Measurements from ENCODE around the gene EML1. TPM values are rescaled to one million over a fixed set of nuclear protein-coding genes. Genes with fewer than 3 reads are reported as not detected.

The EML1 gene
- total RNA-seq, 1 donor from 2014 or later, result 24.1 TPM

DNA sequence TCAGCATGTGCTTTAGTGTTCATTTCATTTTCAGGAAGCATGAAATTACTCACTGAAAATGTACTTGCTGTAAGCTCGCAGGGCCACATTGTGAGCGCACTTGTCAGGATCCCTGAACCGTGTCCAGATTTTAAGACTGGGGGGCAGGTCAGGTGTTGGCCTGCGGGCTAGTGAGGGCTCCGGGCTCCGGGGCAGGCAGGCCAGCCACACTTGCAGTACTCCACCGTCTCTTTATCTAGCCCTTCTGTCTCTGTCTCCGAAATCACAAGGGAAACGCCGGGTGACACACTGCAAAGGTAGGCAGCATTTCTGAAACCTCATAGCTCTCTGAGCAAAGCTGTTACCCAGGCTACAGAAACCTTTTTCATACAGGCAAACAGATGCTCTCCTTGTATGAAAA is 98.7 kb downstream of the EML1 start:
- no peak for DNase-seq (ENCODE audit: low read depth)

DNA sequence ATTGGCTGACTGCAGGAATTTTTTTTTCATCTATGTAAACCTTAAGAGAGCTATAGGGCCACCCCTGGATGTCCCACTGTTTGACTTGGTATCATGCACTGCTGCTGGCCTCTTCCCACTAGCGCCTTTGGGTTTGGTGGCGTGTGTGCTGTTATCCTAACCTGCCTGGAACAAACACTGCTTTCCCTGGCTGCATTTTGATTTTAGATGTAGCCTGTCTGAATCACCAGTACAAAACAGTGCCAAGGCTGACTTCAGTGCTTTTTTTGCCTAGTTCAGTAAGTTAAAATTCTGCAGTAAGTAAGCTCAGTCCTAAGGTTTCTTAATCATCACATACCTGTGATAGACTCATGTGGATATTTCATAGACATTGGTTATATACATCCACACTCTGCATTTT is 99.2 kb downstream of the EML1 start:
- no peak for DNase-seq (ENCODE audit: low read depth)

DNA sequence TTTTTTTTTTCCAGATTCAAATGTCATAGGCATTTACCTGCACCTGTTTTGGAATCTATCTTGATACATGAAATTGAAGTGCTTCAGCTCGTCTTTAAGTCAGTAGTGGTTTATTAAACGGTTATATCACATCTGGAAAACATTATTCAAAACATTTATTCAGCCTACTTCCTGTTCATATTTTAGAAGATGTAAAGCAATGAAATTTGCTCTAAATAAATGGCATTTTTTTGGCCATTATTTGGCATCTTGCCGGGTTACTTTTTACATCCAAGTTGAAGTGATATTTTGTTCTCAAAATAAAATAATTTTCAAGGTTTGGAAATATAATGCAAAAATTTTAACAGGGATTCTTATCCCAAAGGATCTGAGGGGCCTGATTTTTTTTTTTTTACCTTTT is 103.1 kb downstream of the EML1 start:
- DNase-seq (ENCODE audit: low read depth), result no peak

DNA sequence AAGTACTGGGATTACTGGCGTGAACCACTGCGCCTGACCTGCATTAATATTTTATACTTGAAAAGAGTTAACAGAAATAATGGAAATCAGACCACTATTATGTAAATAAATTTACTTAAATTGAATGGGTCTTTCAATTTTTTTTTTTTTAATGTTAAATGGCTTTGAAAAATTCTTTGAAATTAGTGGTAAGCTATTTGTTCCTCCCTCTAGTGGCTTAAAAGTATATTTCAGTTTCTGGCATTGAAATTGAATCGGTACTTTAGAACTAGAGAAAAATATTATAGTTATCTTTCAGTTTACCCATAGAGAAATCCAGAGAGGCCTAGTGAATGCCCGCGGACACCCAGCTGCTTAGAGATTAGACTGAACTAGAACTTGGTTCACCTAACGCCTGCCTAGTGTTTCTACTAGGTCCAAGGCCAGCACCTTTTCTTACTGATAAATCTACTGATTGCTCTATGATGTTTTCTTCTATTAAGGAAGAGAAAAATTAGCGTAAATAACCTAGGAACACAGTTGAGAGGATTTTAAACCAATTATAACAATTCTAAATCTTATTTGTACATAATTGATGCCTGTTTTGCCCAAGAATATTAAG is 106.5 kb downstream of the EML1 start:
- peak; percentile 33 for DNase-seq (ENCODE audit: low read depth)

DNA sequence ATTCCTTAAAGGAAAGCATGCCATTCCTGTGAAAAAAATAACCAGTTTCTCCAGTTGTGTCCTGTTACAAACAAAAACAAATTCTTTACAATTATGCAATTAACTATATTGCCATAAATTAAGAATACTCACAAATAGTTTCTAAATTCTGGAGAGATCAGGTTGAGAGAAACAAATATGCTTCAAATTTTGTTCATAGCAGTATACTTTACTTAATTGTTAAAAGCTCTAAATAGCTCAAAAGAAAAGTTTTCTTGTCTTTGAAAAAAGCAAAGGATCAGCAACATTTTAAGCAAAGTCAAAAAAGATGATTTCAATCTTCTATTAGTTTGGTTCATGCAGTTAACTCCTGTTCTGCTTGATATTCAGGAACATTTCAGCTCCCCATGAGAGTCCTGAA is 109.7 kb downstream of the EML1 start:
- no peak for DNase-seq (ENCODE audit: low read depth)

DNA sequence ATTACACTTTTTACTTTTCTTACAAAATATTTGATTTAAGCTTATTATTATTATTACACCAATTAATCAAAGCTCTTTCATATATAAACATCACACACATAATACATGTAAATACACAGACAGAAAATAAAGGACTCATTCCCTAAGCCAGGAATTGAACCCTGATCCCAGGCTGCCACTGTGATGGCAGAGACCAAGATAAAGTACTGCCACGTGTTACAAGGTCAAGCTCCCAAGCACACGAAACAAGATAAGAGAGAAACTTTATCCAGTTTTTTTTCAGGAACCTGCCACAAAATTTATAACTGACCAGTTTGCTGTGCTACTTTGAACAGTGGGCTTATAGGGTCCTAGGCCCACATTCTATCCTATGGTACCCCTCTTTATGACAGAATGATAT is 111.3 kb downstream of the EML1 start:
- no peak for DNase-seq (ENCODE audit: low read depth)

DNA sequence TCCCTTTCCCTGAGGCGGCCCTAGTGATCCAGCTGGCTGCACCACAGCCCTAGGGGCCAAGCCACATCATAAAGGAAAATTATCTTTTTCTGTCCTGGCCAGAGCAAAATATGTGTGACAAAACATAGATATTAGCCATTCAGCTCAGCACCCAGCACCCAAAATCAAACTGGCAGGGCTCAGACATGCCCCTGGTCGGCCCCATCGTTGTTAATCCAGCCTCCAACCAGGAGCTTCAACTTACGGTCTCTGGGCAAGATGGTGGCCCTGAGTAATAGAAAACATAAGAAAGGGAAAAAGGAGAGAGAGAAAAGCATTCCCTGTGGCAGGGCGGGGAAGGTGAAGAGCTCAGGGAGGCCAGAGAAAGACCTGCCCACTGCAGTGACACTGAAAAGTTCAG is 111.9 kb downstream of the EML1 start:
- no peak for DNase-seq (ENCODE audit: low read depth)

DNA sequence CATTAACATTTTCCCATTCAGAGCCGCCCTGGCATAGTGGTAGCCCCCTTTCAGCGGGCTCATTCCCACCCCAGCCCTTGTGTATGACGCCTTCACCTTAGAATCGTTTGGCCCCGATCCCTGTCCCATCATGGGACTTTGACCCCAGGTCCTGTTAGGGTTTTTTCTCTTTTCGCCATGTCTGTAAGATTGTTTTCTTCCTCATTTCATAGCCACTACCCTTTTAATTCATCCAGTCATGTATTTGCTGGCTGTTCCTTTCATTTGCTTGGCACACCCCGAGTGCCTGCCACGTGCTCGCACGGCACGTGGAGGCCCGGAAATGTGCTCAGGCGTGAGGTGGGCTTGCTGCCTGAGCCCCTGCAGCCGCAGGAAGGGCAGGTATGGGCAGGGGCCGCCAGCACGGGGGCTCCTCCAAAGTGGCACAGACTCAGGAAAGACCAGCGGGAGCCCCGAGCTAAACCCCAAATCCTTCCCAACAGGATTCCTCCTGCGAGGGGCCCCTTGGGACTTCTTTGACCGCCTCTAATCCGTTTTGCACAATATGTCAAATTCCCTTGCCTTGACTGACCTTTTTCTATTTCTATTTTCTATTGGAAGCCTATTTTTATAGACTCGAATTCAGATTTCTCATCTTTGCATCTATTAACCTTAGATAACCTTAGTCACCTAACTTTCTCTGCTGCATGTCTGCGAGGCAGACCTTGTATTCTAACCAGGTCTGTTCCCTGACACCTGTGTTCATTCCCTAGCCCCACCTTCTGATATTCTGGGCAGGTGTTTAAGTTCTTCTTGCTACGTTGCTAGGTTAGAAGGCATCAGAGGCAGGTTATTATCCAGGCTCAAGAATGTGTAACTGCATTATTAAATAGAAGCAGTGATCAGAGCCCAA is 114.8 kb downstream of the EML1 start:
- no peak for DNase-seq (ENCODE audit: low read depth)

DNA sequence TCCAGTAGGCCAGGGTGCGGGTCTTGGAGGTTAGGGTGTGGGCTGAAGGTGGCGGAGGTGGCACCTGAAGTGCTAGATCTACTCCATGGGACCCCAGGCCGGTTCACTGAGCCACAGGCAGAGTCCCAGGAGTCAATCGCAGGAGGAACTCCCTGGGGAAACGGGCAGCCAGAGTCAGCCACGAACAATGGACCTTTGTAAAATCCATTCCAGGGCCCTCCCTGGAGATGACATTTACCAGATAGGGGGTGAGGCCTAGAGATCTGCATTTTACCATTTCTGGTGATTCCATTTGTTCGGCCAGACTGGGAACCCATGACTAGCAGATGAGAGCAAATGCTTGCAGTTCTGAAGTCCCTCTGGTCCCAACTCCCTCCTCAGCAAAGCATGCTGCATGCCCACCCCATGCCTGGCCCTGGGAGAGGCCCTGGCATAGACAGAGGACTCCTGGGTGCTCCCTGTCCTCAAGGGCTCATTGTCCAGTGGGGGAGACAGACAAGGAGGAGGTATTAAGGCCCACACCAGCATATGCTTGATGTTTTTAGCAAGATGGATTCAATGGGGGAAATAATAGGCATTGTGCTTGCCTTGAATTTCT is 115.5 kb downstream of the EML1 start:
- DNase-seq (ENCODE audit: low read depth), result no peak

DNA sequence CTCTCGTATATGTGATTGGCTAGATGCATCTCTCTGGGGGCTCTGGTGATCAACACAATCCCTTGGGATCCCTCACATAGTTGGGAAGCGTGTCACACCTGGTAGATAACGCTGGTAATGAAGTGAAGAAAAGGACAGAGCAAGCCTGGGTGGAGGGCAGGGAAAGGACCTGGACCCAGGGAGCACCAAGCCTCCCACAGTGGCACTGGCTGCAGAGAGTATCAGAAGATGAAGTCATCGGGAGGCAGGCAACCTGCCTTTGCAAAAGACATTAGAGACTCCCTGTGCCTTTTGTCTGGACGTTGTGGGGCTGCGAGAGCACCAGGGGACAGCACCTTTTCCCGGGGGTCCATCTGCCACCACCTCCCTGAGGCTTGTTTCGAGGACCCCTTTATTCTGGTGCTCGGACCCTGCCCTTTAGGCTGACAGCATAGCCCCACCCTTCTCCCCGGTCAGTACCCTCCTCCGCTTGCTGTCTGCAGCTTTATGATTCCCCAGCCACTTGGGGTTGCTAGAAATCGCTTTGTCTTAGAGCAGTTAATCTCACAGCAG is 116.4 kb downstream of the EML1 start:
- DNase-seq (ENCODE audit: low read depth), result no peak

DNA sequence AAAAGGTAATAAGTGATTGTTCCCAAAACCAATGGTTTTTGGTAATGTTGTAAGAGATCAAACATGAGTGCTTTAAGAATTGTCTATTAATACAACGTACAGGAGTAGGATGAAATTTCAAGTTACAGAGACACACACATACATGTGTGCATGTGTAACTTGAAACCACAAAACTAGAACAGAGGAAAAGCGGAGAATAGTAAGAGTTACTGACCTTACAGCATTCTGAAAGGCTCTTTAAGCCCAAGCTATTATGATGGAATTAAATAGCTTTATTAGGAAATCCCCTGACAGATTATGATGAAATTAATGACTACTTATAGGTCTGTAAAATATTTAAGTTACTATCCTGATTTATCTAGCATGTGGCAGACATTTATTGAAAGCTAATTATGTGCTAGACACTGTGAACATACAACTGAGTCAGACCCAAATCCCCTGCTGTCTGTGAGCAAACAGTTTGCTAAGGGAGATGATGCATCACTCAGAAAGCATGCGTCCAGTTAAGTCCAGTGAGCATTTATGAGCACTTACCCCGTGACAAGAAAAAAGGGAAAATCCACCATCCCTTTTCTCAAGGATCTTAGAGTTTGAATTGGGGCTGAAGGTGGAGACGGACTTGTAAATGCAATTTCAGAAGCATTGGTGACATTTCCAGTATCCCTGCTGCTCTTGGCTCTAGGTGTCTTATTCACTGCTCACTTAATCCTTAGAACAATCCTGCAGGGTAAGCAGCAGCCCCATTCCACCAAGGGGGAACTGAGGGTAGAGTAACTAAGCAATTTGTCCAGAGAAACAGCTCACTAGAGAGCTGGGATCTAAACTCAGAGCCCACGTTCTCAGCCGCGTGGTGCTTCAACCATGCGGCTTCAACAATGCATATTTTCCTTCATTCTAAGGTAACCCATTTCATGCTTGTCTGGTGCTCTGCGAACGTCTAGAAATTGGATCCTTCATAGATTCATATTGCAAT is 117.4 kb downstream of the EML1 start:
- DNase-seq (ENCODE audit: low read depth), result peak; percentile 59

DNA sequence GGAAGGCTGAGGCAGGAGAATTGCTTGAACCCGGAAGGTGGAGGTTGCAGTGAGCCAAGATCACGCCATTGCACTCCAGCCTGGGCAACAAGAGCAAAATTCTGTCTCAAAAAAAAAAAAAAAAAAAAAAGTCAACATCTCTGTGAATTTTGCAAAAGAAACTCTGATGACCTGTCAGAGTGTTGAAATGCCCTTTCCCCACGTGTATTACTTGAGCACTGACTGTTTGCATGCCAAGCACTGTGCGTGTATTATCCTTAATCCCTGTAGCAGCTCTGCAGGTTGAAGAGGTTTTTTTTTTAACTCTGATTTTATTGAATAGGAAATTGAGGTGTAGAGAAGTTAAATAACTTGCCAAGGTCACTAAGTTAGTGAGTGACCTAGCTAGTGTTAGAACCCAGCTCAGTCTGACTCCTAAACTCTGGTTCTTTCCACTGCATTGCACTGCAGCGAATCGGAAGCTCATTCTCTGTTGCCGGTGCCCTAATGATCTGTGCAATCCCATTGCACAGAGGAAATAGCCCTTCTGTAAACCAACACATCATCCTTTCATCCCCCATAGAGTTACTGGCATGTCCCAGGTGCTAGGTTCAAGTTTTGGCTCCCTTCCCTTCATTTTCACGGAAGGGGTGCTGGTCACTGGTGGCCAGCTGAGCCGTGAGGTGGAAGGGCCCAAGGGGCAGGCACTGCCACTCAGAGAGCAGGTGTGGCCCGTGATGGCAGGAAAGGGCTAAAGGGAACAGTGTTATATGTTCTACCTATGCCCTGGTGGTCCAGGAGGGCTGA is 122.3 kb downstream of the EML1 start:
- DNase-seq (ENCODE audit: low read depth), result no peak

DNA sequence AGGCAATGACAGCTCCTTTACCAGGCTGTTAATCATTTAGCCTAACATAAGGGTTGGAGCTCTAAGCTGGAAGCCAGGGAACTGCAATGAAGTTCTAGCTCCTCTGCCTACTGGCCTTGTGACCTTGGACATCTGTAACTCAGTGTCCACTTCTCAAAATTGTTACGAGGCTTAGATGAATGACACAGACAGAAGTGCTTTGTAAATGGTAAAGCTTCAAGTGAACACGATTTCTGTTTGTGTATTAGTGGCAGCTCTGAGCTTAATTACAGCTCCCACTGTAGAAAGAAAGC is 122.8 kb downstream of the EML1 start:
- DNase-seq (ENCODE audit: low read depth), result no peak

DNA sequence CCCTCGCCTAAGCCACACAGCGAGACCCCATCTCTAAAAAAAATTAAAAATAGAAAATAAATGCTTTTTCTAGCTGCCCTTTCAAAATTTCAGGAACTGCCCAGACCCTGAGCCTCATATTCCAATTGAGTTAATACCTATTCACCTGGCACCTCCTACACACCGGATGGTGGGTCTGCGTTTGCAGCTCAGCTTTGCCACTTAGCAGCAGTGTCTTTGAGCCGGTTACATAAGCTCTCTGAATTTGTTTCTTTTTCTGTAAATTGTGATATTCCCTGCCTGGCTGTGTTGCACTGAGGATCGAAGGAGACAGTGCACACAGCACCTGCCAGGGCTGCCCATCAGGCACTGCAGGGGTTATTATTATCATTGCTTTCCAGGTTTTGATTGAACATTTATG is 125.6 kb downstream of the EML1 start:
- DNase-seq (ENCODE audit: low read depth), result no peak

DNA sequence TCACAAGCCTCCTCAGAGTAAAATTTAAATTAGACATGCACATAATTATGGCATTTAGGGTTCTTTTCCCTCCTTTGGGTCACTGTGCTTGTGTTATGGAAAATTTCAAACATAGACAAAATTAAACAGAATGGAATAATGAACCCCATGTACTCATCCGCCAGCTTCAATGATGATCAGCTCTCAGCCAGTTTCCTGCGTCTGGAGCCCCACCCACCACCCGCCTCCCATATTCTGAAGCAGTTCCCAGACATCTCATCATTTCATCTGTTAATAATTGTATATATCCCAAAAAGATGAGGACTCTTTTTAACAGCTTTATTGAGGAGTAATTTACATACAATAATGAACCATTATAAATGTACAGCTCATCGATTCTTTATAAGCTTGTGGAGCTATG is 128.2 kb downstream of the EML1 start:
- DNase-seq (ENCODE audit: low read depth), result no peak

DNA sequence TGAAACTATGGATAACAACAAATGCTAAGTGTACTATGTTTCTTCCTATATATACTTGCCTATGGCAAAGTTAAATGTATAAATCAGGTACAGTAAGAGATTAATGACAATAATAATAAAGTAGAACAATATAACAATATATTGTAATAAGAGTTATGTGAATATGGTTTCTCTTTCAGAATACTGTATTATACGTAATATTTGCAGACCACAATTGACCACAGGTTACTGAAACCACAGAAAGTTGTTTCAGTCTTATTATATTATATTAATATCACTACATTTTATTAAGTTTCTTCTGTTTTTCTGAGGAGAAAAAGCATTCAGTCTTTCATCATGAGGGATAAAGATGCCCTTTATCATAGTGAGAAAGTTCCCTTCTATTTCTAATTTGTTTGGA is 131.2 kb downstream of the EML1 start:
- no peak for DNase-seq (ENCODE audit: low read depth)

DNA sequence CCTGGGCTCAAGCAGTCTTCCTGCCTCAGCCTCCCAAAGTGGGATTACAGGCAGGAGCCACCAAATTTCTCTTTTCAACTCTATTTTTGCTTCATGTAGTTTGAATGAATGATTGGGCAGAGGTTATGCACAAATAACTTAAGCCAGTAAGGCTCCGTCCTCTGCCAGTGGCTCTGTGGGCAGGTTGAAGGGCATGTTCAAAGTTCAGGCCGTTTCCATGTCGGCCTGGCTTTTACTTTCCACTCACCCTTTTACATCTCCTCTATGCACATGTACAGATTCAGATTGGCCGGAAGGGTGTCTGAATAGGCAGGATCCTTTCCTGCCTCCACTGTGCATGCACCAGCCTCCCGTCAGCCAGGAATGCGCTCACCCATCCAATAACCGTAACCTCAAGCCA is 132.3 kb downstream of the EML1 start:
- DNase-seq (ENCODE audit: low read depth), result no peak

DNA sequence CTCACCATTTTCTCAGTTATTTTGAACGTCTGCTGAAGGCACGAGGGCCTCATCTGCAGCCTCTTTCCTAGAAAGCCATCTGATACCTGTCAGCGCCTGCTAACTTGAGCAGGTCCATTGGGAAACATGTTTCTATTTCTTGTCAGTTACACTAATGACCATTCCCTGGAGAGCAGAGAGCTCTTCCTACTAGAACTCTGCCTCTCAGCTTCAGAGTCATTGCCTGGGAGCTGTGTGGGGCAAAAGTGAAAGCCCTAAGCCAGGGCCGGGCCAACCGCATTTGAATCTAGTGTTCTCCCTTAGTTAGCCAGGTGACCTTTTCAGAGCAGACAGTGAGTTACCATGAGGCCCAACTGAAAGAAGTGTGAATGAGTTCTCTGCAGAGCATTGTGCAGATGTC is 135.8 kb downstream of the EML1 start:
- DNase-seq (ENCODE audit: low read depth), result no peak

DNA sequence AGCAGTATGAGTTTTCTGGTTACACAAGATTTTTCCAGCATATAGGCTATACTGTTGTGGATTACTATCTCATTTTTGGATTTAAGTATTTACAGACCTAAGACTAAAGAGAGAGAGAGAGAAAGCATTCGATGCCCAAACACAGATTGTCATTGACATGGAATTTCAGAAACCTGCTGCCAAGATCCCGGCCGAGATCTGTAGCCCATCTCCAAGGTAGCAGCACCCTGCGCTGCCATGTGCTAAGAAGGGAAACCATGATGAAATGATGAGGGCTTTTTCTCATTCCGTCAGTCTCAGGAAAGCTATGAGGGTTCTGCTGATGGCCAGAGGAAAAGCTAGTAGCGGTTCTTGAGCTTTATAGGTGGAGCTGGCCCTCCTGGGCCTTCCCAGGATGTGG is 136.4 kb downstream of the EML1 start:
- DNase-seq (ENCODE audit: low read depth), result no peak

DNA sequence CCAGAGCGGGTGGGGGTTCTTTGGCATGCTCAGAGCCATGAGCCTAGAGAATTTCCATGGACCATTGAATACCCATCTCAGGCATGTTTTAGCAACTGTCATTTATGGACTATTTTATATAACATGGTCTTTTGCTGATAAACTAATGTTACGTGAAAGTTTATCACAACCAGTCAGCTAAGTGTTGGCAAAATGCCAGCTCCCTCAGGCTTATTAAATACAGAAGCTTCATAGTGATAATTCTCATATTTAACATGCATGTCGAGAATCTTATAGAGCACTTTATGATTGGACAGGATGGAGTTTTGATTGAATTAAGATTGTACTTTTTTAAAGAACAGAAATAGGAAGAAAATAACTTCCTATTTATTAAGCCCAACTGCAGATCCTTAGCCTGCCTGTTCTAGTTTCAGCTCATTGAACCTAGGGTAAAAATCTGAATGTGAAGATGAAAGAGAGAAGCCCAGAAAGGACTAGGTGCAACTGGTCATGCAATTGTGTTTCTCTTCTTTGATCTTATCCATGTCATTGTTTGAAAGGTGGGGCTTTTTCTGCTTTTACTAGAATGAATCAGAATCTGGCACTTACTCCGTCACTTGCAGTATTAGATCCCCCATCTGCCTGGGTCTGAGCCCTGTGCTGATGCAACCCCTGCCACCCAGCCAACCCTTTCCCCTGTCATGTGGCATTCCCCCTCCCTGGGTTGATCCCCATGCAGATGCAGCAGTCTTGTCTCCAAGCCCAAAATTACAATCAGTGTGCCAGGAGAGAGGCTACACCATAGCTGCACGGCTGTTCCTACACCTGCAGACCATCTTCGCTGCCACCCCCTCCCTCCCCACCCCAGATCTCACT is 137.4 kb downstream of the EML1 start:
- DNase-seq (ENCODE audit: low read depth), result no peak

All from myocyte (in vitro differentiated cells).